ENCODE measurements around the gene RFPL1.
"Not testable (repeated sequence)": the region's sequence is repeated elsewhere in the genome, so short reads cannot be mapped to it uniquely, and the experiment has no call there.

The RFPL1 gene
- total RNA-seq: 0 to 0.27 (median 0) reads per million in 4 experiments

GRCh38 chr22:29438283-29438682, at the start of gene RFPL1:
TSS of gene RFPL1 (plus strand) at chr22:29438583.
- not testable (repeated sequence) for DNase-seq

DNA sequence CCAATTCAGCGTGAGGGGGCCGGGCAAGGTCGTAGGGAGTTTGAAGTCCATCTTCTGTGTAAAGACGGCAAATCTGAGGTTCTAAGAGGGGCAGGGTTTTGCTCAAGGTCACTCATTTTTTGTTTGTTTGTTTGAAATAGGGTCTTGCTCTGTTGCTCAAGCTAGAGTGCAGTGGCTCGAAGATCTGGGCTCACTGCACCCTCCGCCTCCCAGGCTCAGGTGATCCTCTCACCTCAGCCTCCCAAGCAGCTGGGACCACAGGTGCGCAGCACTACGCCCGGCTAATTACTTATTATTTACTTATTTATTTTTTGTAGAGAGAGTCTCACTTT, 49.7 kb upstream of the RFPL1 start:
- DNase-seq: no peak

DNA sequence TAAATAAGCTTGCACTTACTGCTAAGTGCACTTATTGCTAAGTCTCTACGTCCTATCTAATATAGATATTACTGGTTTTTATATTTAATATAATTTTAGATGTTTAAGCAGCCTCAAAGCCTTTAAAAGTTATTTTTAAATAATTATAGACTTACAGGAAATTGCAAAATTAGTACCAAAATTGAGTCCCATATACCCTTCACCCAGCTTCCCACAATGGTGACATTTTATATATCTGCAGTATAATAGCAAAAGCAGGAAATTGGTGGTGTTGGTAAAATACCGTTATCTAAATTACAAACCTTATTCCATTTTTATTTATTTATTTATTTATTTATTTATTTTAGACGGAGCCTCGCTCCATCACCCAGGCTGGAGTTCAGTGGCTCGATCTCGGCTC, 48.1 kb upstream of the RFPL1 start:
- no peak for DNase-seq

DNA sequence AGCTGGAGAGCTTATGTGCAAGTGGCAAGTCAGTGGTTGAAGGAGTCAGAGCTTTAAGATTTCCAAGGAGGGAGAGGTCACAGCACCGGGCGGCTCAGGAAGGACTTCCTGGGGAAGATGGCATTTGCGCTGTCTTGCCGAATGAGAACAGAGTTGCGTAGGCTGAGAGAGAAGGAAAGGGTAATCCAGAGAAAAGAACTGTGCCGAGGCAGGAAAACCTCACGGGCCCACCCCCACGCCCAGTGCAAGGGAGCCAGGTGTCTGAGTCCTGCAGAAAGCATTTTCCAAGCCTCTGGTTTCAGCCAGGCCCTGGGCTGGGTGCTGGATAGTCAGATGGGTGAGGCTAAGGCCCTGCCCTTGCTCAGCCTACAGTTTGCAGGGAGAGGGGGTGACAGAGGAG, 46.8 kb upstream of the RFPL1 start:
- no peak for DNase-seq

- no peak for DNase-seq
These were observed 45.3 kb upstream of the RFPL1 start for GRCh38 chr22:29393019-29393608.

GRCh38 chr22:29394931-29395581, 43.3 kb upstream of the RFPL1 start:
- DNase-seq: peak; percentile 46

DNA sequence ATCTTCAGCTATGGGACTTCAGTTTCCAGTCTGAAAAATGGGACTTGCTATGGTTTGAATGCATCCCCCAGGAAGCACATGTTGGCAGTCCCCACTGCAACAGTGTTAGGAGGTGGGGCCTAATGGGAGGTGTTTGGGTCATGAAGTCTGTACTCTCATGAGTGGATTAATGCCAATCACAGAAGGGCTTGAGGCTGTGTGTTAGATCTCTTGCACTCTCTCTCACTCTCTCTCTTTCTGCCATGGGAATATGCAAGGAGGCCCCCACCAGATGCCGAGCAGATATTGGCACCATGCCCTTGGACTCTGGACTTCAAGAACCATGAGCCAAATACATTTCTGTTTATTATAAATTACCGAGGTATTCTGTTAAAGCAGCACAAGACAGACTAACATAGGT, 42.3 kb upstream of the RFPL1 start:
- DNase-seq: no peak

GRCh38 chr22:29397791-29398190, 40.6 kb upstream of the RFPL1 start:
- no peak for DNase-seq

GRCh38 chr22:29400576-29400975, 37.8 kb upstream of the RFPL1 start:
- DNase-seq: no peak

GRCh38 chr22:29401538-29401937, 36.8 kb upstream of the RFPL1 start:
- not testable (repeated sequence) for DNase-seq

GRCh38 chr22:29408940-29409339, 29.4 kb upstream of the RFPL1 start:
- no peak for DNase-seq

DNA sequence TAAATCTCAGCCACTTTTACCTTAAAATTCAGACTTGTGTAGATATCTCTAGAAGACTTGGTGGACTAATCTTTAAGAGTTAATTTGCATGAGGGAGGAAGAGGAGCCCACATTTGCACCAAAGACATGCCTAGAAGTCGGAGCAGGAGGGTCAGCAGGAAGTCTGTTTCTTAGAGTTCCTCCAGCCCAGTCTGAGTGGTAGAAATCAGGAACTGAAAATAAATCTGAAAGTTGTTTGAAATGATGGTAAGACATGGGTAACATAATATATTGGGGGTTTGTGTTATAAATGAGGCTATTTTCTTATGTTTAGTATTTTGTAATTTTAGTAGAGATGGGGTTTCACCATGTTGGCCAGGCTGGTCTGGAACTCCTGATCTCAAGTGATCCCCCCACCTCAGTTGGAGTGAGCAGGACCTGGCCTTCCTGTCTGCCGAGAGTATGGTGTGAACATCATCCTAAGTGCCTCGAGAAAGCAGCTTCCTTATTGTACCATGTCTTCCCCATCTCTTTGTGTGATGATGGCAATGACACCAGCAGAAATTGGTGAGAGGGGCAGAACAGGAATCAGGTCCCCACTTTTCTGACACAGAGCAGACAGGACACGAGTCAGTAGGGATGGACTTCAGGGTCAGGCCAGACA, 26.7 kb upstream of the RFPL1 start:
- DNase-seq: not testable (repeated sequence)

DNA sequence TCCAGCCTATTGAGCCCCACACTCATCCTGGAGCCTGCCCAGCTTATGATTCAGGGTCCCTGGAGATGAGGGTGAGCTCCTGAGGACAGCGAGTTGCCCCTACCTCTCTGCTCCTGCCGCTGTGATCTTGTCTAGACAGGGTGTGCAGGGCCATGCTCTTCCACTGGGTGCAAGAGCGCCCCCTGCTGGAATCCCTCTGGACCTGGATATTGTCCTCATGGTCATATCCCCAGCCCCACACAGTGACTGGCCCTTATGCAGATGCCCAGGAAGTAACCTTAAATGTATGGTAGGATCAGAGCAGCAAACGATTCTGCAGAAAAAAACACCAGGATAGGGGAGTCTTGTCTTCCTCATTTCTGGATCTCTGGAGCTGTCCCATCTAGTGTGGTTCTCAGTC, 25.6 kb upstream of the RFPL1 start:
- not testable (repeated sequence) for DNase-seq

DNA sequence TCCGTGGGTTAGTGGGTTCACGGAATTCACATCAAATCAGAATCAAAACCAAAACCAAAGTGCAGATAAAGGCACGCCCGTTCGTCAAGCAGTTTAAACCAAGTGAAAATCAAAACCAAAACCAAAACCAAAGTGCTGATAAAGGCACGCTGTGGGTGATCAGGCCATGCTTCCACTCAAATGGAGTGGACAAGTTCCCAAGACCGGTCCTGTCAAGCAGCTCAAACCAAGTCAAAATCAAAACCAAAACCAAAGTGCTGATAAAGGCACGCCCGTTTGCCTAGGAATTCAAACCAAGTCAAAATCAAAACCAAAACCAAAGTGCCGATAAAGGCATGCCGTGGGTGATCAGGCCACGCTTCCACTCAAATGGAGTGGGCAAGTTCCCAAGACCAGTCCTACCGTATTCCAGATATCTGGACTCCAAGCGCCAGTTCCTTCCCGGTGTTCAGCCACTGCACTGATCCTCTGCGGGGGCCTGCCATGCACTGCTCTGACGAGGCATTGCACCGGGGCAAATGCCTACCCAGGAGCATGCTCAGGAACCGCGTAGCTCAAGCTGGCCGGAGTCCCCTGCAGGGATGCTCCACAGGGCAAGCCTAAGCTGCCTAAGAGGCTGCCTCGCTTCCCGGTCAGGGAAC, 23.3 kb upstream of the RFPL1 start:
- peak; percentile 16 for DNase-seq

DNA sequence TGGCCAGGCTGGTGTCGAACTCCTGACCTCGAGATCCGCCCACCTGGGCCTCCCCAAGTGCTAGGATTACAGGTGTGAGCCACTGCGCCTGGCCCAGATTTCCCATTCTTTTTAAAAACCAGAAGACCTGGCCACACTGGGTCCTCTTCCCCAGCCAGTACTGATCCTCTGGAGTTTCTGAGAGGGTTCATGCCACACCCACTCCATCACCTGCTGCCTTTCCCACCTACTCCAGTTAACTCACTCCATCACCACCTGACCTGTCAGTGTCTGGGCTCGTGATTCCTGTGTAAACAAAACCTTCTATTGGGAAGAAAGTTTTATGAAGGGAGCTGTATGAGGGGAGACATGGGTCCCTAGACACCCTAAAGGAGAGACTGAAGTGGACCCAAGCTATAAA, 19.7 kb upstream of the RFPL1 start:
- not testable (repeated sequence) for DNase-seq

- no peak for DNase-seq
These were observed 11.9 kb upstream of the RFPL1 start for GRCh38 chr22:29426476-29426875.

- no peak for DNase-seq
These were observed 11.1 kb upstream of the RFPL1 start for GRCh38 chr22:29427176-29427760.

DNA sequence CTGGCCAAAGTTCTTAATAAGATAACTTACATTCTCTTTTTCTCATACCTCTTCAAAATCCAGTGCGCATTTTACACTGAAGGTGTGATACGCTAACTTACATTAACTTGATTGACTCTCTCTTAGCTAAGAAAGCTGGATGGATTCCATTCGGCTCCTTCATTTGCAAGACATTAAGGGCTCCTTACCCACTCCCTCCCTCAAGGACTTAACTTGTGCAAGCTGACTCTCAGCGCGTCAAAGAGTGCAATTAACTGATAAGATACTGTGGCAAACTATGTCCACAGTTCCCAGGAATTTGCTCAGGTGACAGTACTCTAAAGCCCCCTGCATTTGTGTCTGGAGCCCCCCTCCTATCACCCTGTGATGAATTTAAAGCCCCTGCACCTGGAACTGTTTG, 6.4 kb upstream of the RFPL1 start:
- DNase-seq: no peak

DNA sequence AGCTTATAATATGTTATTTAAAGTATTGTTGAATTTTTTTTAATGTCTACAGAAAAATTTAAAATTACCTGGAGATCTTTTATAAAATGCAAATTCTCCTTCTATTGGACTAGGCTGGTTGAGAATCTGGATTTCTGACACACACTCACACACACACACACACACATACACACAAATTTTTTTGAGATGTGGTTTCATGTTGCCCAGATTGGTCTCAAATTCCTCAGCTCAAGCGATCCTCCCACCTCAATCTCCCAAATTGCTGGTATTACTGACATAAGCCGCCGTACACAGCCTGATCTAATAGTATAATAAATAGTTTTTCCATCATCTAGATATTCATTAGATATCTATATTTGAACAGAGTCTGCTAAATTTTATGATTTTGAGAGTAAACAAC, 4.5 kb upstream of the RFPL1 start:
- DNase-seq: no peak

DNA sequence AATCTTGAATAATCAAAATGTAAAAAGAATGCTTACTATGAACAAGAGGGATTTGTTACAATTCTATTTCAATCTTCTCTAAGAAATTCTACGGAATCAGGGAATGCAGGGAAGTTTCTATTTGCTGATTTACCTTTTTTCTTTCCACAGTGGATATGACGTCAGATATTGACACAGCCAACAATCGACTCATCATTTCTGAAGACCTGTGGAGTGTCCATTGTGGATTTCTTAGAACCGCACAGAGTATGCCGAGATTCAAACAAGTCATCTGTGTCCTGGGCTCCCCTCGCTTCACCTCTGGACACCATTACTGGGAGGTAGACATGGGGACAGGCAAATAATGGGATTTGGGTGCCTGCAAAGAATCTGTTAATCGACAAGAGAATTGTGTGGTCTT, 4.1 kb upstream of the RFPL1 start:
- DNase-seq: no peak

GRCh38 chr22:29435236-29436136, 2.9 kb upstream of the RFPL1 start:
- no peak for DNase-seq

DNA sequence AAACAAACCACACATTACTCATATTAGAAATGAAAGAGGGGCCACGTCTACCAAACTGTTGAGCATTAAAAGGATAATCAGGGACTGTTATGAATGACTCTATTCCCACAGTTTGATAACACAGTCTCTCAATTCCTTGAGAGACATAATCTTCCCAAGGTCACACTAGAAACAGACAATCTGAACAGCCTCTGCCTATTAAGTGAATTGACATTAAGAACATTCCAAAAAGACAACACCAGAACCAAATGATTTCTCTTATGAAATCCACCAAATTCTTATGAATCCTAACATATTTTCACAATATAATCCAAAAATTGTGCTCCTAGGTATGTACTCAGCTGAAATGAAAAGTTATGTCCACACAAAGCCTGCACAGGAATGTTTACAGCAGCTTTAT, 4.6 kb downstream of the RFPL1 start:
- DNase-seq: no peak

- no peak for DNase-seq
These were observed 5.1 kb downstream of the RFPL1 start for GRCh38 chr22:29443452-29443851.
